OCI-LY7 (cell line): ENCODE data around the gene TAF1D. TPM values are rescaled to one million over a fixed set of nuclear protein-coding genes. Genes with fewer than 3 reads are reported as not detected.

ENCODE experiments used
- BruUV-seq: library from RNA; stranded (reverse); fragments of 400-500 nt; replicated peaks from 2 replicates; lab custom pipeline; 2021; lab: Mats Ljungman, UMichigan
- CTCF ChIA-PET: fragments of 300-600 bp; sonication (Branson Sonifier 250); formaldehyde crosslinking; loops from one replicate; lab custom pipeline; 2022; ENCODE audit warnings: antibody characterized with exemption; ENCODE audit not compliant: unreplicated experiment; lab: Charles Lee
- POLR2A ChIA-PET: fragments of 300-600 bp; sonication (Branson Sonifier 250); formaldehyde crosslinking; loops from one replicate; lab custom pipeline; 2022; ENCODE audit warnings: antibody characterized with exemption; lab: Charles Lee
- DNase-seq: peaks from one replicate; pipeline ENCODE4 v3.0.0-alpha.2; 2015; ENCODE audit warnings: low spot score
- H2AFZ ChIP-seq: fragments of 200-600 bp; sonication (generic), shearing (Covaris generic); 2 replicates; pipeline ENCODE4 v1.6.1; 2014; ENCODE audit warnings: mild to moderate bottlenecking, antibody characterized with exemption, low read length, moderate library complexity
- H3K27ac ChIP-seq: fragments of 200-600 bp; sonication (generic); 2 replicates; pipeline ENCODE4 v1.5.1; 2014; ENCODE audit warnings: mixed run types, low read depth, mild to moderate bottlenecking, moderate library complexity, low read length, inconsistent platforms; ENCODE audit not compliant: poor library complexity, severe bottlenecking
- H3K36me3 ChIP-seq: fragments of 200-600 bp; sonication (generic); 2 replicates; pipeline ENCODE4 v1.6.1; 2014; ENCODE audit warnings: mild to moderate bottlenecking, antibody characterized with exemption, low read length, moderate library complexity, mixed read lengths; ENCODE audit not compliant: insufficient read depth
- H3K4me1 ChIP-seq: fragments of 200-600 bp; sonication (generic); 2 replicates; pipeline ENCODE4 v1.5.1; 2014; ENCODE audit warnings: mild to moderate bottlenecking, low read length; ENCODE audit not compliant: insufficient read depth, poor library complexity, severe bottlenecking
- H3K4me2 ChIP-seq: fragments of 200-600 bp; sonication (generic); 2 replicates; pipeline ENCODE4 v1.6.1; 2014; ENCODE audit warnings: mild to moderate bottlenecking, low read length
- H3K4me3 ChIP-seq: fragments of 200-600 bp; sonication (generic); 2 replicates; pipeline ENCODE4 v1.5.1; 2014; ENCODE audit warnings: mild to moderate bottlenecking, low read depth, low read length; ENCODE audit not compliant: poor library complexity, severe bottlenecking
- H3K79me2 ChIP-seq: fragments of 200-600 bp; sonication (generic); 2 replicates; pipeline ENCODE4 v1.6.1; 2016; ENCODE audit warnings: low read depth, mild to moderate bottlenecking, low read length, moderate library complexity, mixed read lengths; ENCODE audit not compliant: insufficient read depth
- H3K9me2 ChIP-seq: fragments of 200-600 bp; sonication (generic); 2 replicates; pipeline ENCODE4 v1.6.1; 2016; ENCODE audit warnings: mild to moderate bottlenecking, low read length, mixed read lengths; ENCODE audit not compliant: insufficient read depth
- H3K9me3 ChIP-seq: fragments of 200-600 bp; sonication (generic); 2 replicates; pipeline ENCODE4 v1.6.1; 2014; ENCODE audit warnings: mild to moderate bottlenecking, mixed run types, low read length, mixed read lengths
- H4K20me1 ChIP-seq: fragments of 200-600 bp; sonication (generic); 2 replicates; pipeline ENCODE4 v1.6.1; 2014; ENCODE audit warnings: mild to moderate bottlenecking, antibody characterized with exemption, low read length, moderate library complexity, mixed read lengths; ENCODE audit not compliant: insufficient read depth
- EZH2phosphoT487 ChIP-seq: fragments of 200-600 bp; sonication (generic); IDR thresholded peaks from 2 replicates; pipeline ENCODE4 v1.6.1; 2018; ENCODE audit warnings: low read depth, borderline replicate concordance, mild to moderate bottlenecking, mixed run types, antibody characterized with exemption, low read length, moderate library complexity, mixed read lengths
- intact Hi-C: fragments of 100-400 bp; cut with micrococcal nuclease; formaldehyde crosslinking; loops from one replicate; pipeline ENCODE4 v1.10.0; 2022; ENCODE audit not compliant: unreplicated experiment
- total RNA-seq, 2 experiments: library from RNA; depleted of rRNA in 1 of 2; stranded (reverse); fragments of >200 nt in 1 of 2; shearing (Covaris generic) in 1 of 2; gene quantifications; 2 replicates each; pipeline ENCODE4 v1.2.3, GENCODE V29; 2014 to 2022
- TF ChIP-seq, protein P1 (sequence below): fragments of 200-600 bp; sonication (generic); conservative IDR thresholded peaks from 2 replicates; pipeline ENCODE4 v1.5.1; 2014; ENCODE audit warnings: mild to moderate bottlenecking, antibody characterized with exemption, low read length, moderate library complexity, mixed read lengths

Gene TAF1D
- total RNA-seq, 2 experiments from 2014 or later = 206 to 276 TPM

DNA sequence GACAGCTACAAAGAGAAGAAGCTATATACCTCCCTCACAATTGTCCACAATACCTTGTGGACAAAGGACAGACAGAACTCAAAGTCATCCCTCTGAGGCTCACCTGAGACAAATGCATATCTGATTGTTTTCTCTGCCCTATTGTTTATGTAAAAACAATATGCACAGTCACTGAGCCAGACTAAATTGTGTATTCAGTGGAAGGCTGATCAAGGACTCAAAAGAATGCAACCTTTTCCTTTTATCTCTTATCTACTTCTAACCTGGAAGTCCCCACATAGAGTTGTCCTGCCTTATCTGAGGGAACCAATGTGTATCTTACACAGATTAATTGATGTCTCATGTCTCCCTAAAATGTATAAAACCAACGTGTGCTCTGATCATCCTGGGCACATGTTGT is 28.9 kb upstream of the TAF1D start:
- no peaks in the 10 kb centered on the region for H3K79me2 ChIP-seq
- no peaks in the 10 kb centered on the region for H4K20me1 ChIP-seq
- ChIA-PET CTCF (no interaction called here), POLR2A (interaction anchor here (1.0 to 1.3 kb wide), 2 partner anchors 10 to 12 kb away, joined by 3 to 7 read pairs; no protein-coding TSS in a partner anchor)
- BruUV-seq = no TSS peak
- no peak overlapping the region for H3K4me3 ChIP-seq
- no peak overlapping the region for H2AFZ ChIP-seq
- TF ChIP-seq, protein P1, sequence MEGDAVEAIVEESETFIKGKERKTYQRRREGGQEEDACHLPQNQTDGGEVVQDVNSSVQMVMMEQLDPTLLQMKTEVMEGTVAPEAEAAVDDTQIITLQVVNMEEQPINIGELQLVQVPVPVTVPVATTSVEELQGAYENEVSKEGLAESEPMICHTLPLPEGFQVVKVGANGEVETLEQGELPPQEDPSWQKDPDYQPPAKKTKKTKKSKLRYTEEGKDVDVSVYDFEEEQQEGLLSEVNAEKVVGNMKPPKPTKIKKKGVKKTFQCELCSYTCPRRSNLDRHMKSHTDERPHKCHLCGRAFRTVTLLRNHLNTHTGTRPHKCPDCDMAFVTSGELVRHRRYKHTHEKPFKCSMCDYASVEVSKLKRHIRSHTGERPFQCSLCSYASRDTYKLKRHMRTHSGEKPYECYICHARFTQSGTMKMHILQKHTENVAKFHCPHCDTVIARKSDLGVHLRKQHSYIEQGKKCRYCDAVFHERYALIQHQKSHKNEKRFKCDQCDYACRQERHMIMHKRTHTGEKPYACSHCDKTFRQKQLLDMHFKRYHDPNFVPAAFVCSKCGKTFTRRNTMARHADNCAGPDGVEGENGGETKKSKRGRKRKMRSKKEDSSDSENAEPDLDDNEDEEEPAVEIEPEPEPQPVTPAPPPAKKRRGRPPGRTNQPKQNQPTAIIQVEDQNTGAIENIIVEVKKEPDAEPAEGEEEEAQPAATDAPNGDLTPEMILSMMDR = no peak
- TF ChIP-seq EZH2phosphoT487 = no peak
- H3K4me2 ChIP-seq = no peak overlapping the region
- H3K4me1 ChIP-seq = no peaks in the 10 kb centered on the region
- peaks cover 6% of the 10 kb centered on the region; the same call in 1 of the 2 replicates for H3K36me3 ChIP-seq
- H3K27ac ChIP-seq = no peak overlapping the region
- DNase-seq = no peak
- intact Hi-C loops = no loop called here
- peaks cover 12% of the 10 kb centered on the region for H3K9me3 ChIP-seq
- H3K9me2 ChIP-seq = no peaks in the 10 kb centered on the region

GRCh38 chr11:93767018-93767417 is 25.7 kb upstream of the TAF1D start:
- Histone ChIP-seq H3K4me1 (no peaks in the 10 kb centered on the region), H3K36me3 (peaks cover 29% of the 10 kb centered on the region), H3K9me3 (peaks cover 6% of the 10 kb centered on the region; the same call in 1 of the 2 replicates), H3K4me3 (no peak overlapping the region), H2AFZ (no peak overlapping the region), H3K4me2 (no peak overlapping the region), H3K9me2 (no peaks in the 10 kb centered on the region), H4K20me1 (no peaks in the 10 kb centered on the region), H3K27ac (no peak overlapping the region), H3K79me2 (no peaks in the 10 kb centered on the region)
- CTCF ChIA-PET = no interaction called here
- BruUV-seq = no TSS peak
- POLR2A ChIA-PET = interaction anchor here (0.6 to 0.7 kb wide), 2 partner anchors 20 to 35 kb away, joined by 4 read pairs; no protein-coding TSS in a partner anchor
- no peak for DNase-seq
- intact Hi-C loops = no loop called here
- TF ChIP-seq EZH2phosphoT487 = no peak
- TF ChIP-seq, protein P1 = no peak

DNA sequence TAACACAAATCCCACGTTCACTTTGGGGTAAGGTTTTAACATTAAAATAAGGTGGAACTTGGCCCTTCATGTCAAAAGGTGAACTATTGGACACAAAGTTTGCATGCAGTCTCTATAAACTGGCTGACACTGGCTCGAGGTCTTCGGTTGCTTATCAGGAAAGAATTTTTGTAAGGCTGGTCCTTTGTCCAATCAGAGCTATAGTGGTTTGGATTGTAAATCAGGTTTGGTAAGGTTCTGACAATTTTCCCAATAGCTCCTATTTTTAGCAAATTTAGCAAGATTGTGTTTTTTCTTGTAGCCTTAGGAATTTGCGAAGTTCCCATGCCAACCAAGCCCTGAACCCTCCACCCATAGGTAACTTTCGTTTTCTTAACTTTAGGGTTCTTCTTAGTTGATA is 25.2 kb upstream of the TAF1D start:
- intact Hi-C loops = no loop called here
- Histone ChIP-seq H3K79me2 (no peaks in the 10 kb centered on the region), H3K36me3 (peaks cover 31% of the 10 kb centered on the region), H3K4me3 (no peak overlapping the region), H3K27ac (no peak overlapping the region), H3K9me2 (no peaks in the 10 kb centered on the region), H3K9me3 (peaks cover 6% of the 10 kb centered on the region; the same call in 1 of the 2 replicates), H2AFZ (no peak overlapping the region), H3K4me1 (no peaks in the 10 kb centered on the region), H3K4me2 (no peak overlapping the region), H4K20me1 (no peaks in the 10 kb centered on the region)
- POLR2A ChIA-PET = interaction anchor here (0.7 to 0.8 kb wide), 2 partner anchors 13 to 19 kb away, joined by 3 to 4 read pairs; no protein-coding TSS in a partner anchor
- TF ChIP-seq, protein P1 = no peak
- TF ChIP-seq EZH2phosphoT487 = no peak
- no TSS peak for BruUV-seq
- CTCF ChIA-PET = no interaction called here
- DNase-seq = no peak
